HepG2 (cell line): ENCODE measurements around the gene PDCD11. TPM values are rescaled to one million over a fixed set of nuclear protein-coding genes. Genes with fewer than 3 reads are reported as not detected.

Source experiments
- FOXM1 ChIP-seq: sonication (generic); formaldehyde crosslinking; IDR thresholded peaks from 2 replicates; pipeline ENCODE4 v1.5.0; 2020; ENCODE audit warnings: missing genetic modification reagents
- HNRNPUL1 ChIP-seq: fragments of 200-400 bp; formaldehyde crosslinking; IDR thresholded peaks from 2 replicates; pipeline ENCODE4 v1.6.1; 2017; ENCODE audit warnings: low read depth, mild to moderate bottlenecking, low read length, moderate library complexity
- JDP2 ChIP-seq: sonication (generic); formaldehyde crosslinking; IDR thresholded peaks from 2 replicates; pipeline ENCODE4 v1.8.1; 2022; ENCODE audit warnings: missing genetic modification reagents, borderline replicate concordance
- KDM6A ChIP-seq: IDR thresholded peaks from 2 replicates; pipeline ENCODE4 v1.6.1; 2016; ENCODE audit warnings: low read depth
- MIER3 ChIP-seq: IDR thresholded peaks from 2 replicates; pipeline ENCODE4 v1.6.1; 2016; ENCODE audit warnings: missing compliant biosample characterization, borderline replicate concordance
- NFE2L2 ChIP-seq: fragments of 150-350 bp; IDR thresholded peaks from 2 replicates; pipeline ENCODE4 v1.6.1; 2014; ENCODE audit warnings: low read length
- ZFP36L2 ChIP-seq: sonication (generic); formaldehyde crosslinking; IDR thresholded peaks from 2 replicates; pipeline ENCODE4 v1.4.0; 2020; ENCODE audit warnings: missing genetic modification reagents
- ZNF329 ChIP-seq: sonication (generic); formaldehyde crosslinking; IDR thresholded peaks from 2 replicates; pipeline ENCODE4 v1.9.0; 2021; ENCODE audit warnings: low read depth, mild to moderate bottlenecking, missing genetic modification reagents
- ZNF510 ChIP-seq: sonication (generic); formaldehyde crosslinking; IDR thresholded peaks from 2 replicates; pipeline ENCODE4 v1.4.0; 2020; ENCODE audit warnings: low read depth, mild to moderate bottlenecking, missing genetic modification reagents
- ZNF550 ChIP-seq: sonication (generic); formaldehyde crosslinking; IDR thresholded peaks from 2 replicates; pipeline ENCODE4 v1.4.0; 2020; ENCODE audit warnings: mild to moderate bottlenecking, missing genetic modification reagents, borderline replicate concordance
- ZNF678 ChIP-seq: sonication (generic); formaldehyde crosslinking; IDR thresholded peaks from 2 replicates; pipeline ENCODE4 v1.4.0; 2020; ENCODE audit warnings: mild to moderate bottlenecking, missing genetic modification reagents
- polyA plus RNA-seq, 8 experiments: library from polyadenylated mRNA; depleted of rRNA in 3 of 8; stranded (reverse) in 7 of 8; unstranded in 1 of 8; fragments of >200 nt; fragmentation: Illumina TruSeq in 4 of 8; extraction: Trizol in 4 of 8; gene quantifications; 2 replicates each; pipeline versions ENCODE4 v1.2.1 to v1.2.3, GENCODE V29; 2011 to 2016; ENCODE audit warnings: low read depth in 4 of 8, missing spikeins in 1 of 8, mixed read lengths in 1 of 8; ENCODE audit not compliant: insufficient read depth in 1 of 8
- total RNA-seq, 5 experiments: library from RNA; depleted of rRNA; stranded (reverse); fragments of >200 nt; fragmentation: Illumina TruSeq; extraction: Trizol; gene quantifications; 2 replicates each; pipeline ENCODE4 v1.2.3, GENCODE V29; 2016; ENCODE audit warnings: low read depth in 1 of 5
- TF ChIP-seq, protein P1 (sequence below): IDR thresholded peaks from 2 replicates; pipeline ENCODE4 v1.6.1; 2016; ENCODE audit warnings: mild to moderate bottlenecking
- TF ChIP-seq, protein P2 (sequence below): sonication (generic); formaldehyde crosslinking; IDR thresholded peaks from 2 replicates; pipeline ENCODE4 v1.5.0; 2020; ENCODE audit warnings: mild to moderate bottlenecking, low read depth, missing genetic modification reagents, borderline replicate concordance
- TF ChIP-seq, protein P3 (sequence below): sonication (generic); formaldehyde crosslinking; IDR thresholded peaks from 2 replicates; pipeline ENCODE4 v1.8.0; 2022; ENCODE audit warnings: mild to moderate bottlenecking, missing genetic modification reagents
- TF ChIP-seq, protein P4 (sequence below): sonication (generic); formaldehyde crosslinking; IDR thresholded peaks from 2 replicates; pipeline ENCODE4 v1.4.0; 2020; ENCODE audit warnings: mild to moderate bottlenecking, missing genetic modification reagents
- TF ChIP-seq, protein P5 (sequence below): IDR thresholded peaks from 2 replicates; pipeline ENCODE4 v1.6.1; 2016; ENCODE audit warnings: missing genetic modification reagents, missing compliant biosample characterization

Gene PDCD11
- total and polyA plus RNA-seq, 2 of the 13 experiments (the other 11 are each of a cell fraction or from before 2014, with no cell fraction given) = 12.8 to 52.8 TPM

DNA sequence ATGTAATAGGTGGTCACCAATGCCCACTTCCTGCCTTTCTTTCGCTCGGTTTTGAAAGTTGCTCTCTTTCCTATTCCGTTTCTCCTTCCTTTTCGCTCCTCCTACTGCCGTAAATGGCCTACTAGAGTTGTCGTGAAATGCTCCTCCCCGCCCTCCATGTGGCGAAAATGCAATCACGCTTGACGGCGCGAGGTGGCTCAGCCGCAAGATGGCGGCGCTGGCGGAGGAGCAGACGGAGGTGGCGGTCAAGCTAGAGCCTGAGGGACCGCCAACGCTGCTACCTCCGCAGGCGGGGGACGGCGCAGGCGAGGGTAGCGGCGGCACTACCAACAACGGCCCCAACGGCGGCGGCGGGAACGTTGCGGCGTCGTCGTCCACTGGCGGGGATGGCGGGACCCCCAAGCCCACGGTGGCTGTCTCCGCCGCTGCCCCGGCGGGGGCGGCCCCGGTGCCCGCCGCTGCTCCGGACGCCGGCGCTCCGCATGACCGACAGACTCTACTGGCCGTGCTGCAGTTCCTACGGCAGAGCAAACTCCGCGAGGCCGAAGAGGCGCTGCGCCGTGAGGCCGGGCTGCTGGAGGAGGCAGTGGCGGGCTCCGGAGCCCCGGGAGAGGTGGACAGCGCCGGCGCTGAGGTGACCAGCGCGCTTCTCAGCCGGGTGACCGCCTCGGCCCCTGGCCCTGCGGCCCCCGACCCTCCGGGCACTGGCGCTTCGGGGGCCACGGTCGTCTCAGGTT, 28.5 kb upstream of the PDCD11 start, which contains the start of gene TAF5 (continued):
- peak; percentile 91; the same call in 1 of the 2 replicates for TF ChIP-seq MIER3 (CRISPR knock-in tag)
- TF ChIP-seq ZNF678 (CRISPR knock-in tag) = no peak
- no peak for TF ChIP-seq HNRNPUL1
- TF ChIP-seq, protein P1, sequence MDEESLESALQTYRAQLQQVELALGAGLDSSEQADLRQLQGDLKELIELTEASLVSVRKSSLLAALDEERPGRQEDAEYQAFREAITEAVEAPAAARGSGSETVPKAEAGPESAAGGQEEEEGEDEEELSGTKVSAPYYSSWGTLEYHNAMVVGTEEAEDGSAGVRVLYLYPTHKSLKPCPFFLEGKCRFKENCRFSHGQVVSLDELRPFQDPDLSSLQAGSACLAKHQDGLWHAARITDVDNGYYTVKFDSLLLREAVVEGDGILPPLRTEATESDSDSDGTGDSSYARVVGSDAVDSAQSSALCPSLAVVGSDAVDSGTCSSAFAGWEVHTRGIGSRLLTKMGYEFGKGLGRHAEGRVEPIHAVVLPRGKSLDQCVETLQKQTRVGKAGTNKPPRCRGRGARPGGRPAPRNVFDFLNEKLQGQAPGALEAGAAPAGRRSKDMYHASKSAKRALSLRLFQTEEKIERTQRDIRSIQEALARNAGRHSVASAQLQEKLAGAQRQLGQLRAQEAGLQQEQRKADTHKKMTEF (CRISPR knock-in tag) = peak; percentile 83
- TF ChIP-seq, protein P2, sequence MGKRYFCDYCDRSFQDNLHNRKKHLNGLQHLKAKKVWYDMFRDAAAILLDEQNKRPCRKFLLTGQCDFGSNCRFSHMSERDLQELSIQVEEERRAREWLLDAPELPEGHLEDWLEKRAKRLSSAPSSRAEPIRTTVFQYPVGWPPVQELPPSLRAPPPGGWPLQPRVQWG (CRISPR knock-in tag) = no peak
- no peak for TF ChIP-seq ZFP36L2
- TF ChIP-seq, protein P3, sequence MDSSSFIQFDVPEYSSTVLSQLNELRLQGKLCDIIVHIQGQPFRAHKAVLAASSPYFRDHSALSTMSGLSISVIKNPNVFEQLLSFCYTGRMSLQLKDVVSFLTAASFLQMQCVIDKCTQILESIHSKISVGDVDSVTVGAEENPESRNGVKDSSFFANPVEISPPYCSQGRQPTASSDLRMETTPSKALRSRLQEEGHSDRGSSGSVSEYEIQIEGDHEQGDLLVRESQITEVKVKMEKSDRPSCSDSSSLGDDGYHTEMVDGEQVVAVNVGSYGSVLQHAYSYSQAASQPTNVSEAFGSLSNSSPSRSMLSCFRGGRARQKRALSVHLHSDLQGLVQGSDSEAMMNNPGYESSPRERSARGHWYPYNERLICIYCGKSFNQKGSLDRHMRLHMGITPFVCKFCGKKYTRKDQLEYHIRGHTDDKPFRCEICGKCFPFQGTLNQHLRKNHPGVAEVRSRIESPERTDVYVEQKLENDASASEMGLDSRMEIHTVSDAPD (CRISPR knock-in tag) = no peak
- no peak for TF ChIP-seq KDM6A (CRISPR knock-in tag)
- peak; percentile 44; the same call in 1 of the 2 replicates for TF ChIP-seq ZNF329 (CRISPR knock-in tag)
- no peak for TF ChIP-seq ZNF510 (CRISPR knock-in tag)
- TF ChIP-seq, protein P4, sequence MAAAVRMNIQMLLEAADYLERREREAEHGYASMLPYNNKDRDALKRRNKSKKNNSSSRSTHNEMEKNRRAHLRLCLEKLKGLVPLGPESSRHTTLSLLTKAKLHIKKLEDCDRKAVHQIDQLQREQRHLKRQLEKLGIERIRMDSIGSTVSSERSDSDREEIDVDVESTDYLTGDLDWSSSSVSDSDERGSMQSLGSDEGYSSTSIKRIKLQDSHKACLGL (CRISPR knock-in tag) = peak; percentile 58; the same call in 1 of the 2 replicates
- TF ChIP-seq ZNF550 = no peak
- no peak for TF ChIP-seq NFE2L2
- TF ChIP-seq, protein P5, sequence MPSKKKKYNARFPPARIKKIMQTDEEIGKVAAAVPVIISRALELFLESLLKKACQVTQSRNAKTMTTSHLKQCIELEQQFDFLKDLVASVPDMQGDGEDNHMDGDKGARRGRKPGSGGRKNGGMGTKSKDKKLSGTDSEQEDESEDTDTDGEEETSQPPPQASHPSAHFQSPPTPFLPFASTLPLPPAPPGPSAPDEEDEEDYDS (CRISPR knock-in tag) = peak; percentile 99
- no peak; the same call in 1 of the 2 replicates for TF ChIP-seq JDP2 (CRISPR knock-in tag)
- no peak for TF ChIP-seq FOXM1 (CRISPR knock-in tag)
- TF ChIP-seq, all 625 proteins: peak for 277
